Measurements from ENCODE around the gene TMEM14A. TPM values are rescaled to one million over a fixed set of nuclear protein-coding genes. Genes with fewer than 3 reads are reported as not detected.
A peak's percentile ranks its signal among the peaks of the same experiment; 100 is the strongest.

TMEM14A gene
- total and polyA plus RNA-seq, 2 of the 8 experiments (the other 6 are each of a cell fraction or from before 2014, with no cell fraction given): 11.1 to 11.2 TPM

DNA sequence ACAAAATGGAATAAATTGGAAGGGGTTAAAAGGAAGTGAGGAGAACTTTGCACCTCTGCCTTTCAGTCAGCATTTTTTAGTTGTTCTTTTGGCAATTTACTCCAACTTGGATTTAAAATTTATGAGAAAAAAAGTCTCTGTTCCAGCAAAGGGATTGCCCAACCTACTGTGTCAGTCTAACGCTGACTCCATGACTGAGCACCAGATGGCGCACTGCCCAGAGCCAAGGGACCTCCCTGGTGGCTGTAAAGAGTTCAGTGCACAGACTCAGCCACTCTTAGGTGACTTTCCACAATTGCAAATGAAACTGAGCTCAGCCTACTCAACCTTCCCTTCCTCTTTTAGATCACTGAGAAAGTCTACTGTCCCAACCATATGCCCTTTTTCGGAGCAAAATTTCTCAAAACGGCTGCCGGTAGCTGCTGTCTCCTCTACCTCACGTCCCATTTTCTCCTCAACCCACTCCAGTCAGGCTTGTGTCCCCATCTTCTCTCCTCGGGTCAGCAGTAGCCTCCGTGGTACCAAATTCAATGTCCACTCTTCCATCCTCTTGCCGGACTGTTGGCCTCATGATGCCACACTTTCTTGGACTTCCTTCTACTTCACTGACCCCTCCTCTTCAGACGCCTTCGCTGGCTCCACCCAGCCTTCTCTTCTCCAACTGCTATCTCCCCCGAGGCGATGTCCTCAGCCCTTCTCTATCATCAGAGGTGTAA lies 53.7 kb downstream of the TMEM14A start (continued):
- TF ChIP-seq, protein P1, sequence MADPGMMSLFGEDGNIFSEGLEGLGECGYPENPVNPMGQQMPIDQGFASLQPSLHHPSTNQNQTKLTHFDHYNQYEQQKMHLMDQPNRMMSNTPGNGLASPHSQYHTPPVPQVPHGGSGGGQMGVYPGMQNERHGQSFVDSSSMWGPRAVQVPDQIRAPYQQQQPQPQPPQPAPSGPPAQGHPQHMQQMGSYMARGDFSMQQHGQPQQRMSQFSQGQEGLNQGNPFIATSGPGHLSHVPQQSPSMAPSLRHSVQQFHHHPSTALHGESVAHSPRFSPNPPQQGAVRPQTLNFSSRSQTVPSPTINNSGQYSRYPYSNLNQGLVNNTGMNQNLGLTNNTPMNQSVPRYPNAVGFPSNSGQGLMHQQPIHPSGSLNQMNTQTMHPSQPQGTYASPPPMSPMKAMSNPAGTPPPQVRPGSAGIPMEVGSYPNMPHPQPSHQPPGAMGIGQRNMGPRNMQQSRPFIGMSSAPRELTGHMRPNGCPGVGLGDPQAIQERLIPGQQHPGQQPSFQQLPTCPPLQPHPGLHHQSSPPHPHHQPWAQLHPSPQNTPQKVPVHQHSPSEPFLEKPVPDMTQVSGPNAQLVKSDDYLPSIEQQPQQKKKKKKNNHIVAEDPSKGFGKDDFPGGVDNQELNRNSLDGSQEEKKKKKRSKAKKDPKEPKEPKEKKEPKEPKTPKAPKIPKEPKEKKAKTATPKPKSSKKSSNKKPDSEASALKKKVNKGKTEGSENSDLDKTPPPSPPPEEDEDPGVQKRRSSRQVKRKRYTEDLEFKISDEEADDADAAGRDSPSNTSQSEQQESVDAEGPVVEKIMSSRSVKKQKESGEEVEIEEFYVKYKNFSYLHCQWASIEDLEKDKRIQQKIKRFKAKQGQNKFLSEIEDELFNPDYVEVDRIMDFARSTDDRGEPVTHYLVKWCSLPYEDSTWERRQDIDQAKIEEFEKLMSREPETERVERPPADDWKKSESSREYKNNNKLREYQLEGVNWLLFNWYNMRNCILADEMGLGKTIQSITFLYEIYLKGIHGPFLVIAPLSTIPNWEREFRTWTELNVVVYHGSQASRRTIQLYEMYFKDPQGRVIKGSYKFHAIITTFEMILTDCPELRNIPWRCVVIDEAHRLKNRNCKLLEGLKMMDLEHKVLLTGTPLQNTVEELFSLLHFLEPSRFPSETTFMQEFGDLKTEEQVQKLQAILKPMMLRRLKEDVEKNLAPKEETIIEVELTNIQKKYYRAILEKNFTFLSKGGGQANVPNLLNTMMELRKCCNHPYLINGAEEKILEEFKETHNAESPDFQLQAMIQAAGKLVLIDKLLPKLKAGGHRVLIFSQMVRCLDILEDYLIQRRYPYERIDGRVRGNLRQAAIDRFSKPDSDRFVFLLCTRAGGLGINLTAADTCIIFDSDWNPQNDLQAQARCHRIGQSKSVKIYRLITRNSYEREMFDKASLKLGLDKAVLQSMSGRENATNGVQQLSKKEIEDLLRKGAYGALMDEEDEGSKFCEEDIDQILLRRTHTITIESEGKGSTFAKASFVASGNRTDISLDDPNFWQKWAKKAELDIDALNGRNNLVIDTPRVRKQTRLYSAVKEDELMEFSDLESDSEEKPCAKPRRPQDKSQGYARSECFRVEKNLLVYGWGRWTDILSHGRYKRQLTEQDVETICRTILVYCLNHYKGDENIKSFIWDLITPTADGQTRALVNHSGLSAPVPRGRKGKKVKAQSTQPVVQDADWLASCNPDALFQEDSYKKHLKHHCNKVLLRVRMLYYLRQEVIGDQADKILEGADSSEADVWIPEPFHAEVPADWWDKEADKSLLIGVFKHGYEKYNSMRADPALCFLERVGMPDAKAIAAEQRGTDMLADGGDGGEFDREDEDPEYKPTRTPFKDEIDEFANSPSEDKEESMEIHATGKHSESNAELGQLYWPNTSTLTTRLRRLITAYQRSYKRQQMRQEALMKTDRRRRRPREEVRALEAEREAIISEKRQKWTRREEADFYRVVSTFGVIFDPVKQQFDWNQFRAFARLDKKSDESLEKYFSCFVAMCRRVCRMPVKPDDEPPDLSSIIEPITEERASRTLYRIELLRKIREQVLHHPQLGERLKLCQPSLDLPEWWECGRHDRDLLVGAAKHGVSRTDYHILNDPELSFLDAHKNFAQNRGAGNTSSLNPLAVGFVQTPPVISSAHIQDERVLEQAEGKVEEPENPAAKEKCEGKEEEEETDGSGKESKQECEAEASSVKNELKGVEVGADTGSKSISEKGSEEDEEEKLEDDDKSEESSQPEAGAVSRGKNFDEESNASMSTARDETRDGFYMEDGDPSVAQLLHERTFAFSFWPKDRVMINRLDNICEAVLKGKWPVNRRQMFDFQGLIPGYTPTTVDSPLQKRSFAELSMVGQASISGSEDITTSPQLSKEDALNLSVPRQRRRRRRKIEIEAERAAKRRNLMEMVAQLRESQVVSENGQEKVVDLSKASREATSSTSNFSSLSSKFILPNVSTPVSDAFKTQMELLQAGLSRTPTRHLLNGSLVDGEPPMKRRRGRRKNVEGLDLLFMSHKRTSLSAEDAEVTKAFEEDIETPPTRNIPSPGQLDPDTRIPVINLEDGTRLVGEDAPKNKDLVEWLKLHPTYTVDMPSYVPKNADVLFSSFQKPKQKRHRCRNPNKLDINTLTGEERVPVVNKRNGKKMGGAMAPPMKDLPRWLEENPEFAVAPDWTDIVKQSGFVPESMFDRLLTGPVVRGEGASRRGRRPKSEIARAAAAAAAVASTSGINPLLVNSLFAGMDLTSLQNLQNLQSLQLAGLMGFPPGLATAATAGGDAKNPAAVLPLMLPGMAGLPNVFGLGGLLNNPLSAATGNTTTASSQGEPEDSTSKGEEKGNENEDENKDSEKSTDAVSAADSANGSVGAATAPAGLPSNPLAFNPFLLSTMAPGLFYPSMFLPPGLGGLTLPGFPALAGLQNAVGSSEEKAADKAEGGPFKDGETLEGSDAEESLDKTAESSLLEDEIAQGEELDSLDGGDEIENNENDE (IDR thresholded peaks at IDR 0.05; ENCODE audit: insufficient replicate concordance, low read length): no peak
- no peak for TF ChIP-seq CHD1 (IDR thresholded peaks at IDR 0.05; ENCODE audit: low read depth, low read length)
- no peak for TF ChIP-seq BCL11A (IDR thresholded peaks at IDR 0.05; ENCODE audit: low read depth in 2 of 2, low read length in 2 of 2)
- peak; percentile 98 for TF ChIP-seq CEBPB (IDR thresholded peaks at IDR 0.05; ENCODE audit: low read depth, low read length)
- 0 out of 2 replicates have a peak, but pooled peaks have one; percentile 22 for TF ChIP-seq BACH1 (IDR thresholded peaks at IDR 0.05; ENCODE audit: low read length)
- TF ChIP-seq, protein P2, sequence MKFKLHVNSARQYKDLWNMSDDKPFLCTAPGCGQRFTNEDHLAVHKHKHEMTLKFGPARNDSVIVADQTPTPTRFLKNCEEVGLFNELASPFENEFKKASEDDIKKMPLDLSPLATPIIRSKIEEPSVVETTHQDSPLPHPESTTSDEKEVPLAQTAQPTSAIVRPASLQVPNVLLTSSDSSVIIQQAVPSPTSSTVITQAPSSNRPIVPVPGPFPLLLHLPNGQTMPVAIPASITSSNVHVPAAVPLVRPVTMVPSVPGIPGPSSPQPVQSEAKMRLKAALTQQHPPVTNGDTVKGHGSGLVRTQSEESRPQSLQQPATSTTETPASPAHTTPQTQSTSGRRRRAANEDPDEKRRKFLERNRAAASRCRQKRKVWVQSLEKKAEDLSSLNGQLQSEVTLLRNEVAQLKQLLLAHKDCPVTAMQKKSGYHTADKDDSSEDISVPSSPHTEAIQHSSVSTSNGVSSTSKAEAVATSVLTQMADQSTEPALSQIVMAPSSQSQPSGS (IDR thresholded peaks at IDR 0.05; ENCODE audit: low read length): no peak
- TF ChIP-seq FOSL1 (IDR thresholded peaks at IDR 0.05; ENCODE audit: insufficient read depth, low read depth, low read length): no peak
- no peak for TF ChIP-seq EGR1 (IDR thresholded peaks at IDR 0.05; ENCODE audit: borderline replicate concordance, low read depth, low read length)
